T-helper 2 cell treated with Interferon-gamma antibody and Interleukin-4, amounts not matched to agents 5 μg/mL and 100 μg/mL, for 36 hours (primary cell): ENCODE measurements around the gene VPS9D1.
A peak's percentile ranks its signal among the peaks of the same experiment; 100 is the strongest.
"Not testable (repeated sequence)": the region's sequence is repeated elsewhere in the genome, so short reads cannot be mapped to it uniquely, and the experiment has no call there.

ENCODE experiments used
- DNase-seq: peaks from one replicate; pipeline ENCODE4 v3.0.0; 2021; ENCODE audit warnings: low spot score
- H3K27ac Mint-ChIP-seq: one replicate; pipeline ENCODE4 v1.8.0; 2021; ENCODE audit warnings: mild to moderate bottlenecking, mixed read lengths
- H3K27me3 Mint-ChIP-seq: one replicate; pipeline ENCODE4 v1.8.0; 2021; ENCODE audit warnings: low read depth, mixed read lengths
- H3K36me3 Mint-ChIP-seq: one replicate; pipeline ENCODE4 v1.8.0; 2021; ENCODE audit warnings: low read depth, mixed read lengths
- H3K4me1 Mint-ChIP-seq: one replicate; pipeline ENCODE4 v1.8.0; 2021; ENCODE audit warnings: low read depth, mixed read lengths
- H3K4me3 Mint-ChIP-seq: one replicate; pipeline ENCODE4 v1.8.0; 2022; ENCODE audit warnings: mild to moderate bottlenecking, moderate library complexity, mixed read lengths
- H3K9me3 Mint-ChIP-seq: one replicate; pipeline ENCODE4 v1.8.0; 2021; ENCODE audit warnings: mixed read lengths

The VPS9D1 gene

GRCh38 chr16:89689142-89689541 is 31.6 kb downstream of the VPS9D1 start:
- Mint-ChIP-seq H3K27me3 (no peaks in the 10 kb centered on the region), H3K4me3 (no peak overlapping the region), H3K36me3 (peaks cover 37% of the 10 kb centered on the region)

GRCh38 chr16:89688395-89688794 is 32.3 kb downstream of the VPS9D1 start:
- Mint-ChIP-seq H3K36me3 (peaks cover 34% of the 10 kb centered on the region), H3K4me3 (peak overlapping the region; percentile 29), H3K27ac (no peak overlapping the region), H3K4me1 (peaks cover 9% of the 10 kb centered on the region), H3K9me3 (no peaks in the 10 kb centered on the region), H3K27me3 (no peaks in the 10 kb centered on the region)
- no peak for DNase-seq

More at GRCh38 chr16:89689142-89689541, 31.6 kb downstream of the VPS9D1 start:
- Mint-ChIP-seq H3K4me1 (peaks cover 9% of the 10 kb centered on the region), H3K27ac (no peak overlapping the region), H3K9me3 (no peaks in the 10 kb centered on the region)
- no peak for DNase-seq

GRCh38 chr16:89687092-89687940 is 33.4 kb downstream of the VPS9D1 start:
- Mint-ChIP-seq H3K27ac (peak overlapping the region; percentile 72), H3K36me3 (peaks cover 31% of the 10 kb centered on the region), H3K4me1 (peaks cover 9% of the 10 kb centered on the region), H3K27me3 (no peaks in the 10 kb centered on the region), H3K4me3 (peak overlapping the region; percentile 88), H3K9me3 (no peaks in the 10 kb centered on the region)
- no peak for DNase-seq

GRCh38 chr16:89686520-89687091 is 34.1 kb downstream of the VPS9D1 start, which contains the start of gene CDK10:
TSS of gene CDK10 (plus strand) at chr16:89686689. CDS start at chr16:89686711, 22 bp downstream.
- H3K4me3 Mint-ChIP-seq, result peak within 1 kb of the TSS; percentile 95
- peak; percentile 93 for DNase-seq
- H3K9me3 Mint-ChIP-seq, result no peaks in the 10 kb centered on the region
- peak within 1 kb of the TSS; percentile 92 for H3K27ac Mint-ChIP-seq
- peaks cover 9% of the 10 kb centered on the region for H3K4me1 Mint-ChIP-seq
- H3K27me3 Mint-ChIP-seq, result no peaks in the 10 kb centered on the region
- H3K36me3 Mint-ChIP-seq, result peaks cover 31% of the 10 kb centered on the region

- Mint-ChIP-seq H3K4me3 (peak overlapping the region; percentile 44), H3K27me3 (no peaks in the 10 kb centered on the region), H3K27ac (no peak overlapping the region), H3K4me1 (peaks cover 9% of the 10 kb centered on the region), H3K36me3 (peaks cover 29% of the 10 kb centered on the region), H3K9me3 (no peaks in the 10 kb centered on the region)
- DNase-seq, result no peak
These were observed 34.8 kb downstream of the VPS9D1 start for GRCh38 chr16:89685916-89686315.

GRCh38 chr16:89678258-89678657 is 42.4 kb downstream of the VPS9D1 start:
- Mint-ChIP-seq H3K4me1 (no peaks in the 10 kb centered on the region), H3K4me3 (no peak overlapping the region), H3K27me3 (no peaks in the 10 kb centered on the region), H3K9me3 (no peaks in the 10 kb centered on the region), H3K36me3 (peaks cover 5% of the 10 kb centered on the region), H3K27ac (no peak overlapping the region)
- DNase-seq, result no peak

GRCh38 chr16:89672177-89672941 is 48.3 kb downstream of the VPS9D1 start:
- no peak overlapping the region for H3K27ac Mint-ChIP-seq
- H3K36me3 Mint-ChIP-seq, result peaks cover 4% of the 10 kb centered on the region
- no peaks in the 10 kb centered on the region for H3K27me3 Mint-ChIP-seq
- no peaks in the 10 kb centered on the region for H3K9me3 Mint-ChIP-seq
- DNase-seq, result no peak
- H3K4me3 Mint-ChIP-seq, result no peak overlapping the region
- H3K4me1 Mint-ChIP-seq, result peaks cover 2% of the 10 kb centered on the region

GRCh38 chr16:89671565-89671964 is 49.1 kb downstream of the VPS9D1 start:
- not testable (repeated sequence) for H3K4me1 Mint-ChIP-seq

GRCh38 chr16:89670496-89671431 is 49.9 kb downstream of the VPS9D1 start:
- no peak for DNase-seq
- H3K27ac Mint-ChIP-seq, result no peak overlapping the region
- H3K9me3 Mint-ChIP-seq, result no peaks in the 10 kb centered on the region
- peaks cover 8% of the 10 kb centered on the region for H3K36me3 Mint-ChIP-seq
- H3K27me3 Mint-ChIP-seq, result no peaks in the 10 kb centered on the region
- peaks cover 2% of the 10 kb centered on the region for H3K4me1 Mint-ChIP-seq
- H3K4me3 Mint-ChIP-seq, result no peak overlapping the region

More at GRCh38 chr16:89671565-89671964, 49.1 kb downstream of the VPS9D1 start:
- not testable (repeated sequence) for H3K9me3 Mint-ChIP-seq, H3K27ac Mint-ChIP-seq, H3K27me3 Mint-ChIP-seq, DNase-seq, H3K36me3 Mint-ChIP-seq, H3K4me3 Mint-ChIP-seq

- no peak for DNase-seq
- no peaks in the 10 kb centered on the region for H3K9me3 Mint-ChIP-seq
- H3K27me3 Mint-ChIP-seq, result no peaks in the 10 kb centered on the region
- peaks cover 2% of the 10 kb centered on the region for H3K4me1 Mint-ChIP-seq
- H3K27ac Mint-ChIP-seq, result no peak overlapping the region
- peaks cover 12% of the 10 kb centered on the region for H3K36me3 Mint-ChIP-seq
- H3K4me3 Mint-ChIP-seq, result no peak overlapping the region
These were observed 50.9 kb downstream of the VPS9D1 start for GRCh38 chr16:89669755-89670154.

GRCh38 chr16:89668790-89669158 is 51.9 kb downstream of the VPS9D1 start:
- DNase-seq, result no peak
- Mint-ChIP-seq H3K27ac (no peak overlapping the region), H3K9me3 (no peaks in the 10 kb centered on the region), H3K36me3 (peaks cover 17% of the 10 kb centered on the region), H3K27me3 (no peaks in the 10 kb centered on the region), H3K4me1 (peaks cover 2% of the 10 kb centered on the region), H3K4me3 (no peak overlapping the region)

GRCh38 chr16:89667633-89668032 is 53.1 kb downstream of the VPS9D1 start:
- DNase-seq, result no peak
- H3K27ac Mint-ChIP-seq, result no peak overlapping the region
- peaks cover 24% of the 10 kb centered on the region for H3K36me3 Mint-ChIP-seq
- H3K4me3 Mint-ChIP-seq, result no peak overlapping the region
- no peaks in the 10 kb centered on the region for H3K9me3 Mint-ChIP-seq
- no peaks in the 10 kb centered on the region for H3K27me3 Mint-ChIP-seq
- peaks cover 3% of the 10 kb centered on the region for H3K4me1 Mint-ChIP-seq

- not testable (repeated sequence) for H3K4me3 Mint-ChIP-seq, H3K4me1 Mint-ChIP-seq, H3K9me3 Mint-ChIP-seq, H3K27ac Mint-ChIP-seq, DNase-seq, H3K27me3 Mint-ChIP-seq
- H3K36me3 Mint-ChIP-seq, result peaks cover 25% of the 10 kb centered on the region
These were observed 53.7 kb downstream of the VPS9D1 start for GRCh38 chr16:89667000-89667399.
